ENCODE data around the gene SMAGP. TPM values are rescaled to one million over a fixed set of nuclear protein-coding genes. Genes with fewer than 3 reads are reported as not detected.
"Not testable (repeated sequence)": the region's sequence is repeated elsewhere in the genome, so short reads cannot be mapped to it uniquely, and the experiment has no call there.

Gene SMAGP
- total RNA-seq, 2 experiments from 2014 or later, result 0.54 to 1.2 TPM

DNA sequence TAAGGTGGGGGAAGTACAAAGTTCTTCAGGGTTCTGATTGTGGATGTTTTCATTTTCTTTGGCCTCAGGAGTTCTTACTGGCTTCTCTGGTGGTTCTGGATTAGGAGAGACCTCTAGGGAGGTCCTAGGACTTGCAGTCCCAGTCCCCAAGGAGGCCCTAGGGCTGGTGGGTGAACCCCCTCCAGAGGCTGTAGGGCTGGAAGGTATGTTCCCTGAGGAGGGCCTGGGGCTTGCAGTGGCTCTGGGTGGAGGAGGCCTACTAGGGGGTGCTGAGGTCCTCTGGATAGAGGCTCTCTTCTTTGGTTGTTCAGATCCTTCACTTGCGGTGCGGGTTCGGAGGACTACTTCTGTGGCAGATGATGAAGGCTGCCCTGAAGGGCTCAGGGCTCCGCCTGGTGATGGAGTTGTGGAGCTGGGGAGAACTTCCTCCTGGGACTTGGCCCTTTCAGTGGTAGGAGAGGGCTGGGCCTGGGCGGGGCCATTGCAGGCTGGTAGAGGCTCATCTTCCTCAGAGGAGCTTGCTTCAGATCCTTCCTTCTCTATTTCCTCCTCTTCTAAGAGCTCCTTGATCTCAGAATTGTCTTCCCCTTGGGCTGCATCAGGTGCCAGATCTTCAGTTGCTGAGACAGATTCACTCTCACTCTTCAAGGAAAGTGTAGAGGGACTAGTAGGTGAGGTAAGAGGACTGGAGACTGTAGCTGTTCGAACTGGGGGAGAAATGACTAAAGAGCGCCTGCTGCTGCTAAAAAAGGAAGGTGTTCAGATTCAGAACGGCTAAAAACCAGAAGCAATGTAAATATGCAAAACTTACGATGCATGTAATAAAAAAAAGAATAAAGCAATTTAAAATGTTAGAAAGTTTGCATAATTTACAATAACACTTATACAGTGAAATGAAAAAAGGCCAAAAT lies 21.6 kb upstream of the SMAGP start:
- H3K4me3 Mint-ChIP-seq; intact Hi-C loops (cut with micrococcal nuclease); H3K27me3 Mint-ChIP-seq (ENCODE audit: low read depth); H3K9me3 Mint-ChIP-seq; DNase-seq: not testable (repeated sequence)
- Mint-ChIP-seq H3K36me3 (ENCODE audit: low read depth) (peaks cover 16% of the 10 kb centered on the region), H3K4me1 (ENCODE audit: low read depth) (peaks cover 24% of the 10 kb centered on the region), H3K27ac (peak overlapping the region; percentile 47)
- CTCF ChIA-PET, result interaction anchor here (0.6 to 1.8 kb wide), 4 partner anchors 33 to 331 kb away, joined by 3 to 9 read pairs (median 4); no protein-coding TSS in a partner anchor

DNA sequence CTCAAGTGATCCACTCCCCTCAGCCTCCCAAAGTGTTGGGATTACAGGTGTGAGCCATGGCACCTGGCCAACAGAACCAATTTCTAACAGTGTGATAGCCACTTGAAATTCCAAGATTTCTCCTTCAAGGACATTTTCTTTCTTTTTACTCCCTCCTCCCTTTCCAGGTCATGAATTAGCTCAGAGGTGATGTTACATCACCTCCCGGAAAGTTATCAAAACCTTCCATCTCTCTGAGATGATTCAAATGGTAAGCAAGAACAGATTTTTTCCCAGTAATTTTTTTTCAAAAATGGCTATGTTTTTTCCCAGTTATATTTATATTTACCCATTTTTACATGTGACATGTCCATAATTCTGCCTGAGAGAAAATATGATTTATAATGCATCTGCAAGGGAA lies 15.6 kb upstream of the SMAGP start:
- Mint-ChIP-seq H3K27ac (peak overlapping the region; percentile 24), H3K36me3 (ENCODE audit: low read depth) (peaks cover 15% of the 10 kb centered on the region), H3K4me1 (ENCODE audit: low read depth) (peaks cover 3% of the 10 kb centered on the region), H3K4me3 (no peak overlapping the region), H3K9me3 (no peaks in the 10 kb centered on the region), H3K27me3 (ENCODE audit: low read depth) (no peaks in the 10 kb centered on the region)
- intact Hi-C loops (cut with micrococcal nuclease), result no loop called here
- CTCF ChIA-PET, result interaction anchor here (0.9 kb wide), 1 partner anchor 55 kb away, joined by 5 read pairs; no protein-coding TSS in a partner anchor
- no peak for DNase-seq

DNA sequence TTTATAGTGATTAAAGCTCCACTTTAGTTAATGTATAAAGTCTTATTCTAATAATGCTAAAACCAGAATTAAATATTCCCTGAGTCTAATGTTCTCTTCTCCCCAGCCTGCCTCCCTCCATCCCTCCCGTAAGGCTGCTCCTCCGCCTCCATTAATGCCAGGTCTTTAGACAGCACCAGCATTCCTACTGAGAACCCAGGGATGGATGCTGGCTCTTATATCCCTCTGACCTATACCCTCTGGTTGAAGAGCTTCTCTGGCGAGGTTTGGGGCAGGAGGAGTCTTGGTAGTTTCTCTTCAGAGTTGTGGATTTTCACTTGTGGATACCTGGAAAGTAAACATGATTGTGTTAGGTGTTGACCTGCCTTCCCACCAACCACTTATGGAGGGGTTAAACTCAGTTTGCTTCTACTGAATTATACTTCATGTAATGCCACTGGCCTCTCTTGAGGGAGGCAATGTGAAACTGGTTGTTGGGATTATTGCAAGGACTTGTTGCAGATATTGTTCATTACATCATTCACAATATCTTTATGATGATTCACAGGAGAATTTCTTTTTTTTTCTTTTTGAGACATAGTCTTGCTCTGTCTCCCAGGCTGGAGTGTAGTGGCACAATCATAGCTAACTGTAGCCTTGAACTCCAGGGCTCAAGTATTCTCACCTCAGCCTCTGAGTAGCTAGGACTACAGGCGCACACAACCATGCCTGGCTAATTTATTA lies 11.1 kb upstream of the SMAGP start:
- Mint-ChIP-seq H3K4me1 (ENCODE audit: low read depth) (peaks cover 4% of the 10 kb centered on the region), H3K27ac (peak overlapping the region; percentile 5), H3K9me3 (no peaks in the 10 kb centered on the region), H3K27me3 (ENCODE audit: low read depth) (no peaks in the 10 kb centered on the region), H3K4me3 (no peak overlapping the region), H3K36me3 (ENCODE audit: low read depth) (peaks cover 10% of the 10 kb centered on the region)
- CTCF ChIA-PET, result interaction anchor here (0.5 to 1.0 kb wide), 3 partner anchors 12 to 488 kb away, joined by 3 to 4 read pairs (median 4); no protein-coding TSS in a partner anchor
- intact Hi-C loops (cut with micrococcal nuclease), result no loop called here
- DNase-seq, result no peak

DNA sequence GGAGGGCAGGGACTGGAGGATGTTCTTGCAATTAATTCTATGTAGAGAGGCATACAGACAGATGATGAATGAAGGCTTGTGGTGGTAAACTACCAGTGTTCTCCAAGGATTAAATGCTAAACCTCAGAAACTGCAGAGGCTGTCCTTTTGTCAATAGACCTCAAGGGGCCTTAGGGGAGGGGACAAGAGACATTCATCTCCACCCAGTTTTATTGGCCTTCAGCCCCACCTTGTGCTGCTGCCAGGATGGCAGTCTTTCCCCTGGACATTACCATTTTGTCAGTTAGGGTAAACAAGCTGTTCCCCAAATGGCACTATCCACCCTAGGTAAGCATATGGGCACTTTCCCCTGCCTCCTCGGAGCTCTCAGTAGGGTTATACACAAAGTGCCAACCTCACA lies 4.9 kb upstream of the SMAGP start:
- DNase-seq, result no peak
- peaks cover 11% of the 10 kb centered on the region for H3K4me1 Mint-ChIP-seq (ENCODE audit: low read depth)
- CTCF ChIA-PET, result no interaction called here
- no peaks in the 10 kb centered on the region for H3K36me3 Mint-ChIP-seq (ENCODE audit: low read depth)
- H3K4me3 Mint-ChIP-seq, result no peak overlapping the region
- H3K27me3 Mint-ChIP-seq (ENCODE audit: low read depth), result peaks cover 8% of the 10 kb centered on the region
- no peaks in the 10 kb centered on the region for H3K9me3 Mint-ChIP-seq
- no peak overlapping the region for H3K27ac Mint-ChIP-seq
- intact Hi-C loops (cut with micrococcal nuclease), result no loop called here

DNA sequence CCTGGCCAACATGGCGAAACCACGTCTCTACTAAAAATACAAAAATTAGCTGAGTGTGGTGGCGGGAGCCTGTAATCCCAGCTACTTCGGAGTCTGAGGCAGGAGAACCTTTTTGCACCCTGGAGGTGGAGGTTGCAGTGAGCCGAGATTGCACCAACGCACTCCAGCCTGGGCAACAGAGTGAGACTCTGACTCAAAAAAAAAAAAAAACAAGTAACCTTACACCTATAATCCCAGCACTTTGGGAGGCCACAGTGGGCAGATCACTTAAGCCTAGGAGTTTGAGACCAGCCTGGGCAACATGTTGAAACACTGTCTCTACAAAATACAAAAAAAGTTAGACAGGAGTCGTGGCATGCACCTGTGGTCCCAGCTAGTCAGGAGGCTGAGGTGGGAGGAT lies 2.6 kb upstream of the SMAGP start:
- H3K27ac Mint-ChIP-seq; H3K4me3 Mint-ChIP-seq; H3K9me3 Mint-ChIP-seq; H3K36me3 Mint-ChIP-seq (ENCODE audit: low read depth); DNase-seq; H3K27me3 Mint-ChIP-seq (ENCODE audit: low read depth); CTCF ChIA-PET; intact Hi-C loops (cut with micrococcal nuclease): not testable (repeated sequence)
- peaks cover 13% of the 10 kb centered on the region for H3K4me1 Mint-ChIP-seq (ENCODE audit: low read depth)

DNA sequence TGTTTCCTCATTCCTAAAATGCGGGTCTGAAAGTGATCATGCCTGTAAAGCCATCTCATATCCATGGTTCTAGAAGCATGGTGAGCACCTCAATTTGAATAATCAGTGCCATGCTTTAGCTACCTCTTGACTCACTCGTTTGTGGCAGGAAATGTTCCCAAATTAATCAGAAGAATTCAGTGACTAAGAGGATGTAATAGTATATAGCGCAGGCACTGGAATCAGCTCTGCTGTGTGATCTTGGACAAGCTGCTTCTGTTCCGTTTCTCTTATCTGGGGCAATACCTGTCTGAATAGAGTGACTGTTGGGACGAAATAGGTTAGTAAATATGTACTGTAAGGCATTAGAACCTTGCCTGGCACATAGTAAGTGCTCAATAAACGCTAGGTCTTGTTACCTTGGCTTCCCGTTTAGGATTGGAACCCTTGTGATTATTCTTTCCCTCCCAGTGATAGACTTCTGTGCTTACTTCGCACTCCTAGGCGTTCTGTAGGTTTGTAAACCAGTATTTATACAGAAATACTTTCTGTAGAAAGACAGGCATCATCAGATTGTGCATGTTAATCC lies 820 bp upstream of the SMAGP start:
- no peak overlapping the region for H3K27ac Mint-ChIP-seq
- peaks cover 8% of the 10 kb centered on the region for H3K27me3 Mint-ChIP-seq (ENCODE audit: low read depth)
- CTCF ChIA-PET, result interaction anchor here (0.8 to 5.5 kb wide), 9 partner anchors 8 to 79 kb away, joined by 3 to 86 read pairs (median 4); partner anchors contain the start of gene BIN2
- H3K36me3 Mint-ChIP-seq (ENCODE audit: low read depth), result no peaks in the 10 kb centered on the region
- H3K9me3 Mint-ChIP-seq, result no peaks in the 10 kb centered on the region
- peak; percentile 11 for DNase-seq
- intact Hi-C loops (cut with micrococcal nuclease), result no loop called here
- peak overlapping the region; percentile 83 for H3K4me3 Mint-ChIP-seq
- H3K4me1 Mint-ChIP-seq (ENCODE audit: low read depth), result peaks cover 15% of the 10 kb centered on the region

DNA sequence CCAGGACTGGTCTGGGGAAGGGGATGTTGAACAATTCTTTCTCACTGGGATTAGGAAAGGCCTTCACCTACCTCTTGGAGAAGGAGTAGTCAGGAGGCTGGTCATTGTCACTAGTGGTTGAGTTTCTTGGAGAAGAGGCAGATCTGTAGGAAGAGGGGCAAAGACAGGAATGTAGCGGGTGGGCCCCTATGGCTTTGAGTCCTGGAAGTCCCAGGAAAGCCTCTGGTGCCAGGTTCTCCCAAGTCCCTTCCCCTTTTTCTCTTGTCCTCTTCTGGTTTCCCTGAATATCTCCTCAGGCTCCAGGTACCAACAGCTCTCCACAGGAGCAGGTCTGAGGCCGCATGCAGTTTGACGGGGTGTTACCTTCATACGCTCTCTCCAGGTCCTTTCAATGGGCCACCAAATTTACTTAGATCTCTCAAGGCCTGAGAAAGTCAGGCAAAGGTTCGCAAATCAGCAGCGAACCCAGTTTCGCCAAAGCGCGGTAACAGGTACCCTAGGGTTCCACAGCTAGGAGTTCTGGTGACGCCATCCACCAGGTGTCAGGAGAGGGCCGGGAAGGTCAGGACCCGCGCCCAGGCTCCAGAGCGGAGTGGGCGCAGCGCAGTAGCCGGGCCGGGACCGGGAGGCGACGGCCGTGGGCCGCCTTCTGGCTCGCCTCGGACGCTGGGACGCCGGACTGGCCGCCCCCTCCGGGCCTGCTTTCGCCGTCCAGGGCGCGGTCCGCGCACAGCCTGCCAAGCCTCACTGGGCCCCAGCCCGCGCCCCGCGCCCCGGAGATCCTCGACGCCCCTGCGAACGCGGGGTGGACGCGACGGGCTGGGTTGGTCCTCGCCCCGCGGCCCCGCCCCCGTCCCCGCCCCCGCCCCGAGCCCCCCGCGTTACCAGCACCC lies 795 bp downstream of the SMAGP start:
- Mint-ChIP-seq H3K9me3 (no peaks in the 10 kb centered on the region), H3K4me1 (ENCODE audit: low read depth) (peaks cover 25% of the 10 kb centered on the region), H3K36me3 (ENCODE audit: low read depth) (no peaks in the 10 kb centered on the region), H3K4me3 (peak overlapping the region; percentile 66), H3K27ac (no peak overlapping the region), H3K27me3 (ENCODE audit: low read depth) (peaks cover 8% of the 10 kb centered on the region)
- peak; percentile 86 for DNase-seq
- CTCF ChIA-PET, result interaction anchor here (0.6 to 5.5 kb wide), 12 partner anchors 15 to 247 kb away, joined by 3 to 86 read pairs (median 4); partner anchors contain the start of gene BIN2
- intact Hi-C loops (cut with micrococcal nuclease), result loop anchor here (1.0 to 10.0 kb wide), 5 partner anchors 53 to 505 kb away; partner anchors contain the start of genes ATF1, BIN2 and LETMD1

DNA sequence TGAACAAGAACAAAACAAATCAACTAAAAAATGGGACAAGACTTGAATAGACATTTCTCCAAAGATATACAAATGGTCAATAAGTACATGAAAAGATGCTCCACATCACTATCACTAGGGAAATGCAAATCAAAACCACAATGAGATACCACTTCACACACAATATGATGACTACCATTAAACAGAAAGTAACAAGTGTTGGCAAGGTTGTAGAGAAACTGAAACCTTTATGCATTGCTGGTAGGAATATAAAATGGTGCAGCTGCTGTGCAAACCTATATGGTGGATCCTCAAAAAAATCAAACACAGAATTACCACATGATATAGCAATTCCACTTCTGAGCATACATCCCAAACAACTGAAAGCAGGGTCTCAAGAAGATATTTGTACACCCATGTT lies 5.2 kb downstream of the SMAGP start:
- Mint-ChIP-seq H3K27me3 (ENCODE audit: low read depth) (no peaks in the 10 kb centered on the region), H3K4me1 (ENCODE audit: low read depth) (peaks cover 23% of the 10 kb centered on the region), H3K36me3 (ENCODE audit: low read depth) (peaks cover 2% of the 10 kb centered on the region), H3K4me3 (no peak overlapping the region), H3K9me3 (no peaks in the 10 kb centered on the region), H3K27ac (no peak overlapping the region)
- intact Hi-C loops (cut with micrococcal nuclease), result loop anchor here (5.0 to 10.0 kb wide), 3 partner anchors 57 to 500 kb away; partner anchors contain the start of genes ATF1 and BIN2
- no peak for DNase-seq
- CTCF ChIA-PET, result no interaction called here

DNA sequence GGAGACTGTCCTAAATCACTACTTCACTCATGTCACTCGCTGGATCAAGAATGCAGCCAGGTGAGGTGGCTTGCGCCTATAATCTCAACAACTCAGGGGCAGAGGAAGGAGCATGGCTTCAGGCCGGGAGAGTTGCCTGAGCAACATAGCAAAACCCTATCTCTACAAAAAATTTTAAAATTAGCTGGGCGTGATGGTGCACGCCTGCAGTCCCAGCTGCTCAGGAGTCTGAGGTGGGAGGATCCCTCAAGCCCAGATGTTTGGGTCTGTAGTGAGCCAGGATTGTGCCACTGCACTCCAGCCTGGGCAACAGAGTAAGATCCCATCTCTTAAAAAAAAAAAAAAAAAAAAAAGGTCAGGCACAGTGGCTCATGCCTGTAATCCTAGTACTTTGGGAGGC lies 5.9 kb downstream of the SMAGP start:
- Mint-ChIP-seq H3K4me1 (ENCODE audit: low read depth) (peaks cover 21% of the 10 kb centered on the region), H3K4me3 (no peak overlapping the region), H3K27ac (no peak overlapping the region), H3K9me3 (no peaks in the 10 kb centered on the region), H3K36me3 (ENCODE audit: low read depth) (peaks cover 2% of the 10 kb centered on the region), H3K27me3 (ENCODE audit: low read depth) (no peaks in the 10 kb centered on the region)
- CTCF ChIA-PET, result interaction anchor here (3.7 kb wide), 1 partner anchor 77 kb away, joined by 27 read pairs; no protein-coding TSS in a partner anchor
- DNase-seq, result no peak
- intact Hi-C loops (cut with micrococcal nuclease), result loop anchor here (10.0 kb wide), 2 partner anchors 271 to 499 kb away; partner anchors contain the start of gene ATF1

DNA sequence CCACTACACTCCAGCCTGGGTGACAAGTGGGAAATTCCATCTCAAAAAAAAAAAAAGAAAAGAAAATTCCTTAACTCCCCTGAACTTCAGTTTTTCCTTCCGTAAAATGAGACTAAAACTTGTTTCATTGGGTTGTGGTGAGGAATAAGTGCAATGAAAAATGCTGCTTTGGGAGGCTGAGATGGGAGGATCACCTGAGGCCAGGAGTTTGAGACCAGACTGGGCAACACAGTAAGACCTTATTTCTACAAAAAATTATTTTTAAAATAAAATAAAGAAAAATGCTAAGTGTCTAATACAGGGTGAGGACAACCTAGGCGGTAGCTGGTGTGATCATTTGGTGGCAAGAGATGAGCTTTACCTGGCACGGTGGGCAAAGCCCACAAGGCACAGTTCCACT lies 6.9 kb downstream of the SMAGP start:
- CTCF ChIA-PET, result interaction anchor here (0.9 to 3.7 kb wide), 7 partner anchors 8 to 86 kb away, joined by 3 to 27 read pairs (median 4); partner anchors contain the start of genes DAZAP2 and POU6F1
- H3K4me1 Mint-ChIP-seq (ENCODE audit: low read depth), result peaks cover 18% of the 10 kb centered on the region
- intact Hi-C loops (cut with micrococcal nuclease), result loop anchor here (10.0 kb wide), 2 partner anchors 271 to 499 kb away; partner anchors contain the start of gene ATF1
- no peak overlapping the region for H3K27ac Mint-ChIP-seq
- no peak overlapping the region for H3K4me3 Mint-ChIP-seq
- DNase-seq, result no peak
- no peaks in the 10 kb centered on the region for H3K9me3 Mint-ChIP-seq
- peaks cover 2% of the 10 kb centered on the region for H3K36me3 Mint-ChIP-seq (ENCODE audit: low read depth)
- no peaks in the 10 kb centered on the region for H3K27me3 Mint-ChIP-seq (ENCODE audit: low read depth)

DNA sequence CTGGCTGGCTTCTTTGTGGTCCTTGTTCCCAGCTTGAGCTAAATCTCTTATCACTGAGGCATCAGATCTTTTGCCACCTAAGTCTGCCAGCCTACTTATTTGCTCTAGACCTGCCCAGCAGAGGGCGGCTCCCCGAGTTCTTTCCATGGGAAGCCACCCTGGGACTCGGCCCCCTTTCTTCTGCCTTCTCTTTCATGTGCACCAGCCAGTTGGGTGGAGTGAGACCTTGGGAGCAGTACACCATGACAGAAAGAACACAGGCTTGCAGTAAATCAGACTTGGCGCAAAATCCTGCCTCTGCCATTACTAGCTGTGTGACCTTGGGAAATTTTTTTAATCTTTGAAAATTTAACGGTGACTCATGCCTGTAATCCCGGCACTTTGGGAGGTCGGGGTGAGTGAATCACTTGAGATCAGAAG lies 7.4 kb downstream of the SMAGP start:
- CTCF ChIA-PET, result interaction anchor here (0.9 to 3.7 kb wide), 11 partner anchors 8 to 94 kb away, joined by 3 to 27 read pairs (median 4); partner anchors contain the start of genes DAZAP2 and POU6F1
- Mint-ChIP-seq H3K27ac (peak overlapping the region; percentile 8), H3K9me3 (no peaks in the 10 kb centered on the region), H3K27me3 (ENCODE audit: low read depth) (no peaks in the 10 kb centered on the region), H3K4me1 (ENCODE audit: low read depth) (peaks cover 18% of the 10 kb centered on the region), H3K36me3 (ENCODE audit: low read depth) (peaks cover 2% of the 10 kb centered on the region), H3K4me3 (no peak overlapping the region)
- intact Hi-C loops (cut with micrococcal nuclease), result loop anchor here (10.0 kb wide), 2 partner anchors 272 to 498 kb away; partner anchors contain the start of gene ATF1
- DNase-seq, result peak; percentile 52
